ENCODE results near the gene KCNS1.

DNA sequence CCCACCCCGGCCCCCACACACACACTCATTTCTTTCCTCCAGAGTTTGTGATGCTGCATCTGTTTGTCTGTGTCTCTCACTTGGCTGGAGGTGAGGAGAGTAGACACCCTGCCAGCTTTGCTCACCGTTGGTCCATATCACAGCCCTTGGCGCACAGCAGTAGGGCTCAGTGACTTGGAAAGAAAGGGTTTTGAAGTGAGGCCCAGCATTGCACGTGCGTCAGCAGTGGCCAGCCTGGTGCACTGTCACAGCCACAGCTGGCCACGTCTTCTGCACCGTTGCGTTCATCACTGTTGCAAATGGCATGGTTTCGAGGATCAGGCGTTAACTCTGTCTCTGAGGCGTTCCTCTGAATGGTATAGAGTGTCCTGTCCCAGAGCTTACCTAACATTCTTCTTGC is 10.4 kb upstream of the KCNS1 start:
- no peak for TF ChIP-seq ZBTB21 (CRISPR knock-in tag; IDR thresholded peaks at IDR 0.05; ENCODE audit: borderline replicate concordance)
- TF ChIP-seq, protein P1, sequence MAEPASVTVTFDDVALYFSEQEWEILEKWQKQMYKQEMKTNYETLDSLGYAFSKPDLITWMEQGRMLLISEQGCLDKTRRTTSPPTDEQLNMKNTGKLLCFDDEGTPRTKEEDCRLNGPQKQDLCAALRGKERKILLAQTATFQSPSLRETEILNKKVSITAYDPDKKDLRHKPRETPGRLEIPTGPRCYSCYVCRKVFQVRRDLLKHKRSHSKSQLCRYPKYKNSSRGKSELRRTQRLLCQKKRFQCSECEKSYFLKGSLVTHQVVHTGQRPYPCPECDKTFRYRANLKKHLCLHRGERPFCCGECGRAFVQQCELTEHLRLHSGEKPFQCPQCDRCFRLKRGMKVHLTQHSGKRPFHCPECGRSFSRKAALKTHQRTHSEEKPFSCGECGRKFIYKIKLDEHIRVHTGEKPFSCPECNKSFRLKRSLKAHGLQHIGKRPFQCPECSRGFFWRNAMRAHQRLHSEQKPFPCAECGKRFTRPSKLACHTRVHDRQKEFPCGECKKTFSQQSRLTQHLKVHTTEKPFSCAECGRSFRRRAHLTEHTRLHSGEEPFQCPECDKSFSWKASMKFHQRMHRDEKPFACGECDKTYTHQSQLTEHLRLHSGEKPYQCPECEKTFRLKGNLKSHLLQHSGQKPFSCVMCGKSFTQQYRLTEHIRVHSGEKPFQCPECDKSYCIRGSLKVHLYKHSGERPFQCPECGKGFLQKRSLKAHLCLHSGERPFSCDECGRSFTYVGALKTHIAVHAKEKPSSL (CRISPR knock-in tag; conservative IDR thresholded peaks at IDR 0.05) = no peak

All from WTC11 (cell line).